Hepatocyte (in vitro differentiated cells): ENCODE measurements around the gene BCAS4.

Experiments used
- EZH2 ChIP-seq: fragments of 200-600 bp; sonication (generic); IDR thresholded peaks from 2 replicates; pipeline ENCODE4 v1.6.1; 2016; ENCODE audit warnings: antibody characterized with exemption, mild to moderate bottlenecking, borderline replicate concordance
- EZH2phosphoT487 ChIP-seq: fragments of 200-600 bp; sonication (generic); IDR thresholded peaks from one replicate; pipeline ENCODE4 v1.6.1; 2018; ENCODE audit warnings: antibody characterized with exemption, mild to moderate bottlenecking, low read depth, moderate library complexity; ENCODE audit not compliant: unreplicated experiment, severe bottlenecking
- TF ChIP-seq, protein P1 (sequence below): fragments of 200-600 bp; sonication (generic); IDR thresholded peaks from 2 replicates; pipeline ENCODE4 v1.5.1; 2016; ENCODE audit warnings: antibody characterized with exemption, mild to moderate bottlenecking; ENCODE audit not compliant: poor library complexity

DNA sequence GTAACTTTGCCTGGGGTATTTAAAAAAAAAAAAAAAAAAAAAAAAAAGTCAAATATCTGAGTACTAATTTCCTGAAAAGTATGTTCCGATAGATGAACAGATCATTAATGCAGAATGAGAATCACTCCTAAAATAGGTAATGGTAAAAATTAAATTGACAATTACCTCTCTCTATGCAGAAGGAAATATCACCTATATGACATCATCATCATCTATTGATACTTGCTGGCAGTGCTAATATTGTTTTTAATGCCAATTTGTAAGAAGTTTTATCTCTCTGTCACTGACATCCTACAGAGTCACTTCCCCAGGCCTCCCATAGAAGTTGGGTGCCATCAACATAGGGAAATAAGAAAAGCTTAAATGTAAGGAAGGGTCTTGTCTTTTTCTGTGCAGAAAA lies 106.4 kb downstream of the BCAS4 start:
- TF ChIP-seq, protein P1, sequence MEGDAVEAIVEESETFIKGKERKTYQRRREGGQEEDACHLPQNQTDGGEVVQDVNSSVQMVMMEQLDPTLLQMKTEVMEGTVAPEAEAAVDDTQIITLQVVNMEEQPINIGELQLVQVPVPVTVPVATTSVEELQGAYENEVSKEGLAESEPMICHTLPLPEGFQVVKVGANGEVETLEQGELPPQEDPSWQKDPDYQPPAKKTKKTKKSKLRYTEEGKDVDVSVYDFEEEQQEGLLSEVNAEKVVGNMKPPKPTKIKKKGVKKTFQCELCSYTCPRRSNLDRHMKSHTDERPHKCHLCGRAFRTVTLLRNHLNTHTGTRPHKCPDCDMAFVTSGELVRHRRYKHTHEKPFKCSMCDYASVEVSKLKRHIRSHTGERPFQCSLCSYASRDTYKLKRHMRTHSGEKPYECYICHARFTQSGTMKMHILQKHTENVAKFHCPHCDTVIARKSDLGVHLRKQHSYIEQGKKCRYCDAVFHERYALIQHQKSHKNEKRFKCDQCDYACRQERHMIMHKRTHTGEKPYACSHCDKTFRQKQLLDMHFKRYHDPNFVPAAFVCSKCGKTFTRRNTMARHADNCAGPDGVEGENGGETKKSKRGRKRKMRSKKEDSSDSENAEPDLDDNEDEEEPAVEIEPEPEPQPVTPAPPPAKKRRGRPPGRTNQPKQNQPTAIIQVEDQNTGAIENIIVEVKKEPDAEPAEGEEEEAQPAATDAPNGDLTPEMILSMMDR = no peak
- no peak for TF ChIP-seq EZH2phosphoT487
- no peak for TF ChIP-seq EZH2
